SHP77 treated with DMSO at 0.1 percent for 48 hours (cell line): ENCODE measurements around the gene AUNIP.

Experiments used
- DNase-seq: peaks from one replicate; lab custom pipeline; 2025; lab: John Stamatoyannopoulos, UW

AUNIP gene

DNA sequence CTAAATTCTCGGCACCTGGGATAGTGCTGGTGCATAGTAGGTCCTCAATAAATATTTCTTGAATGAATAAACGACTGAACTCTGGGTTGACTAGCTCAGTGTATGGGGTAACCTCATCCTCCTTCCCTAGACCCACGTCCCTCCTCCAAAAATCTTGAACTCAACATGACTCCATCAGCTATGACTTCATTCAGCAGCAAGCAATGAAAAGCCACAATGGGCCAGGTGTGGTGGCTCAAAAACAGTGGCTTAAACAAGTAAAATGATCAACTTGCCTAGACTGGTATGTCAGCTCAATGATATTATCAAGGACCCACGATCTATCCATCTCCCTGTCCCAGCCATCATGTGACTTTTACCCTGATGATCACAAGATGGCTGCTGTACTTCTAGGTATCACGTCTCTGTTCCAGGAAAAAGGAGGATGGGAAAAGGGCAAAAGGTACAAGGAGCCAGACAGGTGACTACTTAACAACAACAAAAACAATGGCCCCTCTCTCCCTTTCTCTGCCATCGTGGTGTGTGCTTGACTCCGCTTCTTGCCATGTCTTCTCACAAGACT is 29.2 kb upstream of the AUNIP start:
- no peak for DNase-seq

DNA sequence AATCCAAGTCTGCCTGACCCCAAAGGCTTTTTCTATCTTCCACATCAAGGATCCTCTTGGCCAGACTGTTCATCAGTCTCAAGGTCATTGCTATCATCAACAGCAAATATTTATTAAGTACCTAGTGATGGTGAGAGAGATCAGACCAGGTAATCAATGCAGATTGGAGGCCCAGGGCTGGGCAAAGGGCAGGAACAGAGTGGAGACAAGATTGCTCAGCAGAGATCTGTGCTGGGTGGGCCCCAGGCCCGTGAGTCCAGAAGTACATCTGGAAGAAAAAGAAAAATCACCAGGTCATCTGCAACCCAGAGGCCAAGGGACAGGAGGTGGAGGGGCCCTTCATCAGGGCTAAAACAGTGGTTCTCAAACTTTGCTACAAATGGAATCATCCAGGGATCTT is 26.3 kb upstream of the AUNIP start:
- DNase-seq = no peak

DNA sequence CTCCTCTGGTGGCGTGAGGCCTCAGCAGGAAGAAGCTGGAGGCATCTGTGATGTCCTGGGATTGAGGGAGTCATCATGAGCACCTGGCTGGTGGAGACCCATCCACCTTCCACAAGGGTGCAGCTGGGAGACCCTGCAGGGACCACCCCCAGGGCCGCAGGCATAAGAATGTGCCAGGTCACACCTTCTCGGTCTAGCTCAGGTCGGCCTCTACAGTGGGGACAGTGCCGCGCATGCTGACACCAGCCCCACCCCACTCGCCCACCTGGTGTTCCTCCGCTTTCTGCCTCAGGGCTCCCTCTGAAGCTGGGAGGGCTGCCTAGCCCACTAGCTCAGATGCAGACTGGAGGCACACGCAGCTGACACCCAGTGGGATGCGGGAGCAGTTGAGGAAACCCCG is 22.0 kb upstream of the AUNIP start:
- no peak for DNase-seq

DNA sequence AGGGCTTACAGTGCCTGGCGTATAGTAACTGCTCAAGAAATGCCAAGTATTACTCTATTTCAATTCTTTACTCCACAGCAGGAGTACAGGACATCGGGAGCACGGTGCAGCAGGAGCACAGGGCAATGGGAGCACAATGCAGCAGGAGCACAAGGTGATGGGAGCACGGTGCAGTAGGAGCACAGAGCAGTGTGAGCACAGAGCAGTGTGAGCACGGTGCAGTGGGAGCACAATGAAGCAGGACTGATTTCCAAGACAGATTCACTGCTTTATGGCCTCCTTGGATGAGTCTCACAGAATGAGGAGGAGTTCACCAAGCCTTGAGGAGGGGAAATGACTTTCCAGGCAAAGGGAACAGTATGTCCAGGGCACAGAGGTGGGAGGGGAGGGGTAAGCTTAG is 21.3 kb upstream of the AUNIP start:
- DNase-seq = no peak

DNA sequence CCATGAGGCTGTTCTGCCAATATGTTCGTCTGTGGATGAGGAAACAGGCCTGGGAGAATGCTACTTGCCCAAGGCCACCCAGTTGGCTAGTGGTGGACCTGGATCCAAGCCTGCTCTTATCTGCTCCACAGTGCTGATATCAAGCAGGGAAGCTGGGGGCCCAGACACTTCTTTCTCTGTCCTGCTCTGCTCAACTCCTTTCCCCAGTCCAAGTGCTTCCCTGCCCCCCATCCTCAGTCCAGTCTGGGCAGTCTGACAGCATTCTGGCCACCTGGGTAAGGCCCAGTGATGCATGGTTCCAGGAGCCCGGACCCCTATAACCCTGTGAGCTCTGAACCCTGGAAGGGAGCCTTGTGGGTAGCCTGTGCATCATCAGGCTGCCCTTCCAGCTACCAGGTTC is 20.4 kb upstream of the AUNIP start:
- no peak for DNase-seq

DNA sequence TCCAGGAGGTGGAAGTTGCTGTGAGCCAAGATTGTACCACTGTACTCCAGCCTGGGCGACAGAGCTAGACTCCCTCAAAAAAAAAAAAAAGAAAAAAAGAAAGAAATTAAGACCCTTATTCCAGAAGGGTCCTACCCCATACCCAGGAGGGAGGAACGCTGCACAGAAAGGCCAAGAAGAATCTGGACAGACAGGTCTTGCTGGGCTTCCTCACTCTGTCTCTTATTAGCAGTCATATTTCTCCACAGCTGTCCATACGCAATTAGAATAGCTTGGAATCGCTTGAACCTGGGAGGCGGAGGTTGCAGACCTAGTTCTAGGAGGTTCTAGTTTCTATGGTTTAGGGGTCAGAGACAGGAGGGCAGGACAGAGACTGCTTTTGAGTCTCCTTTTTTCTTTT is 19.4 kb upstream of the AUNIP start:
- no peak for DNase-seq

DNA sequence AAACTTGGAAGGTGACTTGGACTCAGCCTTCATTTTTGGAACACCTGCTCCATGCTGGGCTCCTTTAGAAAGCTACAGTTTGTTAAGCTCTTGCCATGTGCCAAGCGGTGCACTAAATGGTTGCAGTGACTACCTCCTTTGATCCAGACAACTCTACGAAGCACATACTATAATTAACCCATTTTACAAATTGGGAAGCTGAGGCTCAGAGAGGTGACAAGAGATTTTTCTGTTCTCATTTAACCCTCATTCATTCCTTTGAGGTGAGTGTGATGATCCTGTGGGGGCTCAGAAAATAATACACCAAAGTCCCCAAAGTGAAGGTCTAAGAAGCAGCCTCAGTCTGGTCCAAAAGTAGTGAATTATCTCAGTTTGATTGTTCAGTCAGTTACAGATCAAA is 17.9 kb upstream of the AUNIP start:
- no peak for DNase-seq

DNA sequence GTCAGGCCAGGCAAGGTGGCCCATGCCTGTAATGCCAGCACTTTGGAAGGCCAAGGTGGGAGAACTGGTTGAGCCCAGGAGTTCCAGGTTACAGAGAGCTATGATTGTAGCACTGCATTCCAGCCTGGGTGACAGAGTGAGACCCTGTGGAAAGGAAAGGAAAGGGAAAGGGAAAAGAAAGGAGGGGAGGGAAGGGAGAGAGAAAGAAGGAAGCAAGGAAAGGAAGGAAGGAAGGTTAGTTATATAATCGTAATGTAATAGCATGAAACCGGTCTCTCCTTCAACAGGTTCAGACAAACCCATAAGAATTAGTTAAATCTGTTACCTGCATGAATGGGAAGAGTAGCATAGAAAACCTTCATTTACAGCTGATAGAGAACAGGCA is 17.4 kb upstream of the AUNIP start:
- DNase-seq = no peak

DNA sequence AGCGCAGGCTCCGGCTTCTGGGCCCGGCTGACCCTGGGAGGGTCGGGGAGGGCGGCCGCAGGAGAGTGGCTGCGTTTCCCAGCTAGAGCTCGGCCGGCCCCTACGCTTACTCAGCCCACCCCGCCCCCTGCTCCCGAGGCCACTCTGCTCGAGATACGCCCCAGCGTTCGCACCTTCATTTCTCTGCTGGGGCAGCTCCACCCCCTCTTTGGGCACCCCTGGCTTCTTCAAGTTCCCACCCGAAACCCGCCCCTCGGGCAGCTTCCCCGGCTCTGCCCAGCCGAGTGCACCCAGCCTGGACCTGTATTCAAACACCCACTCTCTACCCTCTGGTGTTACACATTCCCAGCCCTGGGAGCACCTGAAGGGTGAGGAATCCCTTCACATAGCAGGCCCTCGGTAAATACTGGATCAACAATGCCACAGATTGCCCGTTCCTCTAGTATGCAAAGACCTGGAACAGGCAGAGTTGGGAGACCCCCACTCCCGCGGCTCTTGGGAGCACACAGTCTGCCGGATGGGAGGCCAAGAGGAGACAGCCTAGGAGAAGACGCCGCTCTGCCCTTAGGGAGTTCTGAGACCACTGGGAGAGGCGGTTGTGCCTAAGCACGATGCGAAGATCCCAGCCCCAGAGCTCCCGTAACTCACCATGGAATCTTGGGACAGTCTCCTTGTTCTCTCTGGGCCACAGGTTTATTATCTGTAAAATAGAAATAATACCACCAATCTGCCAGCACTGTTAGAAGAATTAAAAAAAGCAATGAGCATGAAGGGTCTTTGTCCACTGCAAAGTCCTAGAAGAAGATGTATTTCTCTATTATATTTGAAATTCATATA is 16.8 kb upstream of the AUNIP start:
- no peak for DNase-seq

DNA sequence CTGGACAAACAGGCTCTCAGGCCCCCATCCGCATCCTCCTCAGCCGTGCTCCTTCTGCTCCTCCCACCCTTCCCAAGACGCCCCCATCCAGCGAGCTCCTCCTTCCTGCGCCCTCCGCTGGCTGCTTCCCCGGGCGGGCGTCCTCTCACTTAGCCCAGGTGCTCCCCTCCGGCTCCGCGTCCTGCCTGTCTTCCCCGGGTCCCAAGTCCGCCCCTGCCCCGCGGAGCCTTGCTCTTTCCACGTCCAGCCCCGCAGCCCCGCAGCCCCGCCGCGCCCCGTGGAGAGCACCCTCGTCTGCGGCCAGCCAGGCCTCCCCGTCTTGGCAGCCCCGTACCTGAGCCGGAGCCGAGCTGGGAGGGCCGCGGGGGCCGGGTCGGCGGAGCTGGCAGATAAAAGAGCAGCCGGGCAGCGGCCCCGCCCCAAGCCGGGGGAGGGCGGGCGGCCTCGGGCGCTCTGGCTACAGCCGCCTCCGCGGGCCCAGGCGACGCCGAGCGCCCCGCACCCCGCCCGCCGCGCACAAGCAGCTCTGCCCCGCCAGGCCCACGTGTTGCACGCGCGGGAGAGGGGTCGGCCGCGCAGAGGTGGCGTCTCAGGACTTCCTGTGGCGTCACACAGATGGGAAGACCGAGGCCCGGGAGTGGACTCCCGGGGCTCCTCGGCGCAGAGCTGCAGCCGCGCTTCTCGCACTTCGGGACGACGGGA is 16.0 kb upstream of the AUNIP start, which contains the start of gene PAQR7:
Gene PAQR7 (minus strand): TSS at position 555 of the 702 bp plus-strand sequence. CDS start 11,869 bp downstream, outside the sequence.
- no peak for DNase-seq

DNA sequence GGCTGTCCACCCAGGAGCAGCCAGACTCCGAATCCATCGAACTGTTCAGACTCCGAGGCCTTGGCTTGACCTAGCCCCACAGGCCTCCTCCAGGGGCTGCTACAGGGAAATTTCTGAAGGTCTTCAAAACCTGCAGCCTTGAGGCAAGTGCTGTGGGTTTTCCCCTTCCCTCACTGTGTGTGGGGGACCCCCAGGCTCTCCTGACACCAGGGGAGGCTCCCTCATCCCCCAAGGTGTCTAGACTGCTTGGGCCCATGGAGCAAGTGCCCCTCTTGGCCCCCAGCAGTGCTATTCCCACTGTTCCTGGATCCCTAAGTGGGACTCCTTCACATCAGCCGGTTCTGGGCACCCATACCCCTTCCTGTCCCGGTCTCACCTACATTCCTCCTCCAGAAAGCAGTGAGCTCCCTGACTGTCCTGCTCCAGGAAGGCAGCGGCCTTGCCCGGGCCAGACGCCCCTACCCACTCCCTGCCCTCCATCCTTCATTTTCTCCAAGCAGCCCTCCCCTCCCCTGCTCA is 15.4 kb upstream of the AUNIP start:
- DNase-seq = no peak

DNA sequence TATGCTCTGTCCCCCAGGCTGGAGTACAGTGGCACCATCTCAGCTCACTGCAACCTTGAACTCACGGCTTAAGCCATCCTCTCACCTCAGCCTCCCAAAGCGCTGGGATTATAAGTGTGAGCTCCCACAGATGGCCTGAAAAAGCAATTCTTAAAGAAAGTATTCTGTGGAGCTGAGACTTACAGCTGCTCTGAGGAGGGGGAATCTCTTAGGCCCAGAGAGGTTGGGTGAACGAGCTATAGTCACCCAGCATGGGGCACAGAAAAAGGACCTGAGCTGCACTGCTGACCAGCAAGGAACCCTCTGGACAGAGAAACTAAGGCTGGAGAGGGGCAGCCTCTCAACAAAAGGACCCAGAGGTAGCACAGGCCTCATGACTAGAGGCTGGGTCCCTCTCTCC is 15.0 kb upstream of the AUNIP start:
- no peak for DNase-seq

DNA sequence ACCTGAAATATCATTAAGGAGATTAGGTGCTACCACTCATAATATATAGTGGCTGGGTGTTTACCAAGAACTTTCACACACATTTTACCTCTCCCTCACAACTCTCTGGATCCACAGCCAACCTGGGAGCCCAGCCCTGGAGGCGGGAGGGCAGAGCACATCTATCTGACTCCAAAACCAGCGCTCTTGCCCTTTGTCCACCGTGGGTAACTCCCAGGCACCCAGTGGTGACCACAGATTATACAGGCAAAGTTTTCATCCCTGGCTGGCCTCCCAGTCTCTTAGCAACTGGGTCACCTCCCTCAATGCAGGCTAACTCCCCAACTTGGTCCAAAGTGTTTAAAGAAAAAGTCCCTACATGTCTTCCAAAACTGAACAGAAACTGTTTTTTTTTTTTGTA is 13.9 kb upstream of the AUNIP start:
- DNase-seq = no peak

DNA sequence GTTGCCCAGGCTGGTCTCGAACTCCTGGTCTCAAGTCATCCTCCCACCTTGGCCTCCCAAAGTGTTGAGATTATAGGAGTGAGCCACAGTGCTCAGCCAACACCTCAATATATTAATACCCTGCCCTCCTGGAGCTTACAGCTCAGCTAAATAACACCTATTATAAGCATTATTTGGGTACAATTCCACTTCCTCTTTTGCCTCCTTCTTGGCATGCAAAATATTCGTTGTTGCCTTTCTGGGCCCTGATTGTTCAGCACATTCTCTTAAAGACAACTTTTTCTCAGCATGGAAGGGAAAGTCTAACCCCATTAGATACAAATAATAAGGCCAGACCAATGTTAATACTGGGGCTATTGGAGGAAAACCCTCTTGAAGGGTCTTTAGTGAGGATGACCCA is 13.5 kb upstream of the AUNIP start:
- no peak for DNase-seq

DNA sequence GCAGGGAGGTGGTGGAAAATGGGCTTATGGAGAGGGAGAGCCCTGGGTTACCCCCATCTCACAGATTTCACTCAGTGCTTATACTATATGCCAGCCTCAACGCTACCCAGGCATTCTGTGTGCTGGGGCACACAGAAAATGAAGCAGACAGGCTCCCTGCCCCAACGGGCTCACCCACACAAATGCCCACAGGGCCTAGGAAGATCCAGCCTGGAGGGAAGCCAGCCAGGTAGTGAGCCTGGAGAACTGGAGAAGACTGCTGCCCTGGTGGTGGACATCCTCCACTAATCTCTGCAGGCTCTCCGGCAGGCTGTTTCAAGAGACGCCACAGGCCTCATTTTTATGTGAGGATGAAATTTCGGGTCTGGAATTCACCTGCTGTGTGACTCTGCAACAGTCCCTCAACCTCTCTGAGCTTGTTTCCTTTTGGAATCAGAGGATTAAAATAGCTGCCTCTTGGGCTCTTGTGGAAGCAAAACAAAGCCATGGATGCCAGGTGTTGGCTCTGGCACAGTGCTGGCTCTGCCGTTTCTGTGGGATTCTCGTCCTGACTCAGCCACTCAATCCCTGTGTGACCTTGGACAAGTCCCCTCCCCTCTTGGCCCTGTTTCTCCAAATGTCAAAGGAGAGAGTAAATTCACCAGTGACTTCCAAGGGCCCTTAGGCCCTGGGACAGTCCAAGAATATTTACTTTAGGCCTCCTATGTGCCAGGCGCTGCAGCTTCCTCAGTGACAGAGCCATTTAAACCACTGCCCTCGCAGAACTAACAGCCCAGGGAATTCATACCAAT is 12.6 kb upstream of the AUNIP start:
- no peak for DNase-seq

DNA sequence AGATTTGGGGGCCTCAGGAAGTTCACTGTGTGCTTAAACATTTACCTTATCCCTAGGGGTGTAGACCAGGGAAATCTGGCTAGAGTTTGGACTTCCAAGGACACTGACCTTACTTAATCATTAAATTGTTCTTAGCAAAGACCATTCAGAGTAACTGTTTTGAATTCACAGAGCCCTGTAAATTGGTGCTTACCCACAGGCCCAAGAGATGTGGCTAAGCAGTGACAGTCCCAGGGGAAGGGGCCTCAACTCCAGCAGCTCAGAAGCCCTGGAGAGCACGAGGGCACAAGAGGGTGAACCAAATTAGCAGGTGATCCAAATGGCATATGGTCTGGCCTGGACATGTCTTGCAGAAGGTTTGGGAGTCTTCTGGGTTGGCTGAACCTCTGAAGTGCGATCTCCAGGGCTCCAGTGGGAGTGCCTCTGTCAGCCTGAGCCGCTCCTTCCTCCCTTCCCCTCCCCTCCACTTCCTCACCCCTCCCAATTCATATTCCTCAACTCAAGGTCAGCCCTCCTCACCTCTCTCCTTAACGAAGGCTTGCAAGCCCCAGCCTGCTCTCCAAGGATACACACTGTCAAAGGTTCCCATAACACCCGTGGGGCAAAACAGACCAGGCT is 11.9 kb upstream of the AUNIP start:
- no peak for DNase-seq

DNA sequence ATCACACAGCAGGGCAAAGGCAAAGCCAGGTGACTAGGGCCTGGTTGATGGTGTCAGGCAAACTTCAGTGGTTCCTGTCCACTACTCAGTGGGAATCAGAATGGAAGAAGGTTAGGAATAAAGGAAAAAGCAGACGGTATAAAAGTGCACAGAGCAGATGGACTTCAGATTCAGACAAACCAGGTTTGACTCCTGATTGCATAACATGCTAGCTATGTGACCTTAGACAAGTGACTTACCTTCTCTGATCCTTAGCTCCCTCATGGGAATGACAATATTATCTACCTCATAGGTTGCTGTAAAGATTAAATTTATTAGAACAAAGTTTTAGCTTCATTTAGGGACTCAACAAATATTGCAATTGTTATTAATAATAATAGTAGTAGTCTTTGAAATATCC is 11.4 kb upstream of the AUNIP start:
- no peak for DNase-seq

DNA sequence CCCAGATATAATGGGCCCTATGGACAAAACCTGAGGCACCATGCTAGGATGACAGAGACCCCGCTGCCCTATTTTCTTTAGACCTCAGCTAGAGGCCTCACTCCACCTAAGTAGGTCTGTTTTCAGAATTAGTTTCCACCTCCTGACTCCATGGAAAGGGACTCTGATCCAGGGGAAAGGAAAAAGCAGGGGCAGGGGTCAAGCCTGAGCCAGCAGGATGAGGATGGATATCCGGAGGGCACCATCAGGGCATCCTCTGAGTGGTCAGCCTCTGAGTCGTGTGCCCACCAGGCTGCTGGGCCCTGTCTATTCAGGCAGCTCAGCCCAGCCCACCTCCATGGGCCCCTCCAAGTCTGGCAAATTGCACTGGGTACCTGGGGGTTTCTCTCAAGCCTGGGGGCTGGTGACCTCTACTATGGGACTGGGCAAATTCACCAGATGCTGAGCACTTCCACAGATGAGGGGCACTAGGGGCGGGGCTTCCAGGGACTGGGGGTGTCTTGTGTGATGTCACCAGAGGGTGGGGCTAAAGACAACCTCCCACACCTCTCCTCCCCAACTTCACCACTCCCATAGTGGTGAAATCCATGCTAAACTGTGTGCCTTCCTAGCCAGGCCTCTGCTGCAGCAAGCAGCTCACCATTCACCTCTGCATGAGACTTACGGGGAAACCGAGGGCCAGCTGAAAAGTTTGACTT is 10.8 kb upstream of the AUNIP start:
- no peak for DNase-seq

DNA sequence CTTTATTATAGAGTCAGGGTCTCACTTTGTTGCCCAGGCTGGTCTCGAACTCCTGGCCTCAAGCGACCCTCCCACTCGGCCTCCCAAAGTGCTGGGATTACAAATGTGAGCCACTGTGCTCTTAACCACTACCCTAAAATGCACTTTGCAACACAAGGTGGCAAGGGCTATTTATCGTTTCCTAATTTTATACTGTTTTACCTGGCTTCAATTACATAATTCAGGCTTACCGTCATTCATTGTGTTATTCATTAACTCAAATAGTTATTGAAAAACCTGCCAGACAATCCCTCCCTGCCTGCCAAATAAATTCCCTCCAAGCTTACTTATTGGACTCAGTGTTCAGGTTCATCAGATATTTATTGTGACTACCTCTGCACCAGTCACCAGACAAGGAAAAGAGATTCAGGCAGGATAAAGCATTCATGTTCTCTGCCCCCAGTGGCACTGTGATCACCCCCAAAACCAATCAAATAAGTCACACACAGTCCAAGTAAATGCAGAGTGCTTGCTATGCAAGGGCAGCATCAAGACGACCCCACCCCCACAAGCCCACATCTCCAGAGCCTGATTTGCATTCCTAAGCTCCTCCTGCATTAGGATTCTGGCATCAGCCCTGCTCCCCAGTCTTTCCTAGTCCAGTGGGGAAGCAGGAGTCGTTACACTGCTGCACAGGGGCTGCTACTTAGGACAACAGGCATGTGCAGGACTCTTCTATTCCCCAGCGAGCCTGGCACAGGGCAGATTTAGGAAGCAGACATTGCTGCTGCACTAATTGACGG is 8.1 kb upstream of the AUNIP start:
- no peak for DNase-seq

DNA sequence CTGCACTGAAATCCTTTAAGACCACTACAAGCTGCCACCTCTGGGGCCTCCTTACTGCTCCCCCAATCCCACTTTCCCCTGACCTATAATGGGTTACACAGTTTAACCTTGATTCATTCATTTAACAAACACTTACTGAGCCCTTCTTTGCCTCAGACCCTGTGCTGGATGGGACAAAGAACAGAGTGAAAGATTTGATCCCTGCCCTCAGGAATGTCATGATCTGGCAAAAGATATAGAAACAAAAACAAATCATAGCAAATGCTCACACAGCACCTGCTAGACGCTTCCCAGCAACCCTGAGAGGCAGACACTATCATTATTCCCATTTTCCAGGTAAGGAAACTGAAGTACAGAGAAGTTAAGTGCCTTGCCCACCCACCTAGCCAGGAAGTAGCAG is 7.0 kb upstream of the AUNIP start:
- DNase-seq = no peak
